NCI-H774 (cell line): ENCODE measurements around the gene COG4.
"Not testable (repeated sequence)": the region's sequence is repeated elsewhere in the genome, so short reads cannot be mapped to it uniquely, and the experiment has no call there.

Source experiments
- DNase-seq: peaks from one replicate; lab custom pipeline; 2025; lab: John Stamatoyannopoulos, UW

COG4 gene

DNA sequence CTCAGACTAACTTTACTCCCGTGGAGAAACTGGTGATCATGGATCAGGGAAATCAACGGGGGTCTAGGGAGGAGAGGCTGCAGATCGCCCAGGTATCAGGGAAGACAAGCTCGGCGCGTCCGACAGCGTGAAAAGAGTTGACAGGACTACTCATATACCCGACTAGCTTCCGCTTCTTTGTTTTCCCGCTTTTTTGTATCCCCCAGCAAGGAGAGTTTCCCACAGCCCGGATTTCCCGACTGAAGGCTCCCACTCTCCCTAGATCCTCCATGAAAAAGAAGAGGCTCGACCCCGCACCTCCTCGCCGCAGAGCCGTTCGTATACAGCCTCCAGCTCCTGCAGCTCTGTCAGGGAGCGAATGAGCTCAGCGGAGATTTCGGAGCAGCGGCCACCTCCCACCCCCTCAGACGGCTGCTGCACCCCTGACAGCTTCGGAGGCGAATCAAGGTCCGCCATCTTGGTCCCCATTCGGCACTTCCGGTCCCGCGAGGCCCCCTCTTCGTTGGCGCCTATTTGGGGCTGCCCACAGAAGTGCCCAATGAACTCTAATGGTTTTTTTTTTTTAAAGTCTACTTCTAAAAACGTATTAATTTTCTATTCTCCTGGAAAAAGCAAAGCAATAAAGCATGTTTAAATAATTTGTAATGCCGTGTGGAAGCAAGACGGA, at the start of gene COG4:
Gene COG4, minus strand, starts transcription at position 479 of the 667 bp plus-strand sequence. Its CDS starts 11 bp downstream, at position 468.
- DNase-seq, result peak; percentile 52

DNA sequence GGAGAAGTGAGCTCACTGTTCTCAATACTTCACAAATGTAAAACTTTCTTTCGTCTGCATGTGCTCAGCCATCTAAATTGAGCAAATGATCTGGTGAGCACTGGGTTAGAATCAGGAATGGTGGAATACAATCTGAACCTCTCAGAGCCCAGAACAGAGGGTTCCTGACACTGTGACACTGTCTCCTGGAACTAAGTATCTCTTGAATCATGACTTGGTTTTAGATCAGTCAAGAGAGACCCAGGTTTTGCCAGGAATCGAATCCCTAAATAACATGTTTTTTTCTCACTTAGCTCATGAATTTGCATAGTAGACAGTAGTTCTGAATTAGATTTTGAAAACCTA, 49.5 kb upstream of the COG4 start:
- no peak for DNase-seq

DNA sequence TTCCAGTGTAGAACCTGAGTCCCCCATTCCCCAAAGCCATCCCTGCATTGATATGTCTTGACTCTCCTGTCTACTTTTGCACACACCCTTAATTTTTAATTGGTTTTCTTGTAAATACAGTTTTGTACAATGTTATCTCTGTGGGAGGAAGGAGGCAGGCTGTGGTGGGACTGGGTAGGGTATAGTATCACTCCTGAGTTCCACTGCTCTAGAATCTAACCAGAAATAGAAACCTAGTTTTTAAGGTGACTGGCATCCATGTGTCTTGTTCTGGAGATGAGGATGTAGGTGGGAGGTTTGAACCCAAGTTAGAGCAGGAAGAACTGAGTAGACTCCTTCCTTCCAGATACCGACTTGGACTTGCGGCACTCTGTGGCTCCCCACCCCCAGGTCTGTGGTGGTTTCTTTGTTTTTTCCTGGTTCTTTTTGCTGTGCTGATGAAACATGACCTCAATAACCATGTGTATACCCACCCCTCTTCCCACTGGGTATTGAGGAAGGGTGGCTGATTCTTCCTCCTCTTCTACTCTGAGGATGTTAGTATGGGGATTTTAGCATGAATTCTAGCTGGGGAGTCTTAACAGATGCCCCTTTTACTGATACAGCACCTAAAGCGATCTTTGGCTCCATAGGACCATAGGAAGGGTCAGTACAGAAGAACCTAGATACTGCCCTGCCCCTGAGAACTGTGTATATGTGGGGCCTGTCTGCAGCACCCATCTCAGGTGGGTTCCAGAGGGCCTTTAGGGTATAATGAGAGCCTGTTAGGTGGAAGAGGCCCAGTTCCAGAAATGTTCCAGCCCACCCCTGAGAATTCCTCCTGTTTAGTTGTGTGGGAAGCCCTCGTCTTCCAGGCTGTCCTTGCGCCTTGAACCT, 48.9 kb upstream of the COG4 start:
- DNase-seq, result no peak

DNA sequence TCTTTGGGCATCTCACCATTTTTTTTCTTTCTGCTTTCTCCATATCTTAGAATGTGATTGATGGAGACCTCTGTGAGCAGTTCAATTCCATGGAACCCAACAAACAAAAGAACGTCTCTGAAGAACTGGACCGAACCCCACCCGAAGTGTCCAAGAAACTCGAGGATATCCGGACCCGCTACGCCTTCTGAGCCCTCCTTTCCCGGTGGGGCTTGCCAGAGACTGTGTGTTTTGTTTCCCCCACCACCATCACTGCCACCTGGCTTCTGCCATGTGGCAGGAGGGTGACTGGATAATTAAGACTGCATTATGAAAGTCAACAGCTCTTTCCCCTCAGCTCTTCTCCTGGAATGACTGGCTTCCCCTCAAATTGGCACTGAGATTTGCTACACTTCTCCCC, 48.3 kb upstream of the COG4 start:
- DNase-seq, result no peak

DNA sequence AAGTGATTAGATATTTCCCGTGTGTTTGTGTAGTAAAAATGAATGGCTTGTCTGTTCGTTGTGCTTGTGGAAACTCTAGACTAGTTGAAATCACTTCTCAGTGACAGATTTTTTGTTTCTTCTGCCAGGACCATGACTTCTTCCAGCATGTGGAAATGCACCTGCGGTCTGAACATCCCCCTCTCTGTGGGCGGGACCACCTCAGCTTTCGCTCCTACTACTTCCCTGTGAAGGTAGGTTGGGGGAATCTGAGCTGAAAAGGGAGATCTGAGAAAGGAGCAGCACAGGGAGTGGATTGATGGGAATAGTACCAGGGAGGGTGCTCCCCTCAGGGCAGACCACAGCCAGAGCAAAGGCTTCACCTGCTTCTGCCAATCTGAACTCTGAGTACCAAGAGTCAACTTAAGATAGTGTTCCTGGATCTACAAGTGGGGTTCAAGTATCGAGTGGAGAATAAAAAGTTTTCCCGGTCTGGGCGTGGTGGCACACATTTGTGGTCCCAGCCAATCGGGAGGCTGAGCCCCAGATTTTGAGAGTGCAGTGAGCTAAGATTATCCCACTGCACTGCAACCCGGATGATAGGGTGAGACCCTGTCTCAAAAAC, 47.7 kb upstream of the COG4 start:
- DNase-seq, result no peak

DNA sequence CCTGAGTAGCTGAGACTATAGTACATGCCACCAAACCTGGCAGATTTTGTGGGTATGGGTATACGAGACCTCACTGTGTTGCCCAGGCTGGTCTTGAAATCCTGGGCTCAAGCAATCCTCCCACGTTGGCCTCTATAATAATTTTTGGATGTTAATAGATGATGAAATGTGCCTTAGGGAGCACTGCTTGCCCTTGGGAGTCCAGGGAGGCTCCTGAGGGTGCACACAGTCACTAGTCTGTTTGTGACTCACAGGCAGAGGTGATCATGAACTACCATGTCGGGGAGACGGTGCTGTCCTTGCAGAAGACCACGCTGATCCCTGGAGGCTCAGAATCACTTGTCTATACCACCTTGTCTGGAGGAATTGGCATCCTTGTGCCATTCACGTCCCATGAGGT, 46.4 kb upstream of the COG4 start:
- DNase-seq, result no peak

DNA sequence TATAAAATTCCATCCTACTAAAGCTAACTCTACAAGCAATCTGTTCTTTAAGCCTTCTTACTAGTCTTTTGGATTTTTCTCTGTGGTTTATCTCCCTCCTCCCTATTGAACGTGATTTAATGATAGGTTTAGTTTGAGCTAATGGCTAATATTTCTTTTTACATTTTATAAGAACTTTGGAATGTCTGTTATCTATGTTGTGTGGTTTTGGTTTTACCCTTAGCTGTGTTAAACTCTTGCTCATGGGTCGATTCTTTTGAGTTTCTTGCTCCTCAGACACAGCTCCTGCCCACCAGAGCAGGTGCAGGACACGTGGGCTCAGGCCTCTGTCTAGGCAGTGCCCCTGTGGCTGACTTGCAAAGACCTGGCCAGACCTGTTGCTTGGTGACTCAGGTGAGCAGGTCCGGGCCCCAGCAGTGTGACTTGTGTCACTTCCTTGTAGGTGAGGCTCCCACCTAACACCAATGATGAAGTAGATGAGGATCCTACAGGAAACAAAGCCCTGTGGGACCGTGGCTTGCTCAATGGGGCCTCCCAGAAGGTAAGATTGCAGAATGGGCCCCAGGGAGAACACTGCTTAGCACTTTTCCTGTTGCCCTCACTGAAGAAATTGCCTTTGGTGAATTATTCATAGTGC, 45.4 kb upstream of the COG4 start:
- no peak for DNase-seq

DNA sequence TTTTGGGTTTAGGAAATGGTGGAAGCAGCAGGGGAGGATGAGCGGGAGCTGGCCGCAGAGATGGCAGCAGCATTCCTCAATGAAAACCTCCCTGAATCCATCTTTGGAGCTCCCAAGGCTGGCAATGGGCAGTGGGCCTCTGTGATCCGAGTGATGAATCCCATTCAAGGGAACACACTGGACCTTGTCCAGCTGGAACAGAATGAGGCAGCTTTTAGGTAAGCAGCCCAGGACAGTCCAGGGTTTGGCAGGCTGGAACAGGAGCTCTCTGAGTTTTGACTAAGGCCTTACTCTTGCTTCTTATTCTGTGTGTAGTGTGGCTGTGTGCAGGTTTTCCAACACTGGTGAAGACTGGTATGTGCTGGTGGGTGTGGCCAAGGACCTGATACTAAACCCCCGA, 41.7 kb upstream of the COG4 start:
- no peak for DNase-seq

DNA sequence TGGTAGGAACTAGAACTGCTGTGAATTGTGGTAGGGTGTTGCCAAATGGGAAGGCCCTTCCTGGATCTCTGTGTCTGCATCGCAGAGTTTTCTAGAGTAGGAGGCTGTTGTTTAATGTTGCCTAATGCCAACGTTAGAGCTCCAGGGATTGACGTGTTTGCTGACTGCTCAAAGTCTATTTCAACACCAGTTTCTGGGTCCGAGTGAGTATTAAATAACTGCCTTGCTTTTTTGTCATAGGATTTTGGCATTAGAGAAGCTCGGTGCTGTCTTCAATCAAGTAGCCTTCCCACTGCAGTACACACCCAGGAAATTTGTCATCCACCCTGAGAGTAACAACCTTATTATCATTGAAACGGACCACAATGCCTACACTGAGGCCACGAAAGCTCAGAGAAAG, 40.3 kb upstream of the COG4 start:
- no peak for DNase-seq

DNA sequence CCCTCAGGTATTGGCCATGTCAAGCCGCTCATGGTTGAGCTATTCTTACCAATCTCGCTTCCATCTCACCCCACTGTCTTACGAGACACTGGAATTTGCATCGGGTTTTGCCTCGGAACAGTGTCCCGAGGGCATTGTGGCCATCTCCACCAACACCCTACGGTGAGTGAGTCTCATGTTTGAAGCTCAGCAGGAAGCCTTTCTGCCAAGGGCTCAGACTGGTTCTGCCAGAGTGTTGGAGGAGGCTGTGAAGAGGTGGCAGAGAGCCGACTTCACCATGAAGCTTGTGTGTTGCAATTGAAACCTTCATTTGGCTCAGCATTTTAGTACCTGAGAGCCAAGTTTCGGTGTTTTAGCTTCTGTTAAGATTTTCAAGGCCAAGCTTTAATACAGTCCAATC, 38.3 kb upstream of the COG4 start:
- no peak for DNase-seq

DNA sequence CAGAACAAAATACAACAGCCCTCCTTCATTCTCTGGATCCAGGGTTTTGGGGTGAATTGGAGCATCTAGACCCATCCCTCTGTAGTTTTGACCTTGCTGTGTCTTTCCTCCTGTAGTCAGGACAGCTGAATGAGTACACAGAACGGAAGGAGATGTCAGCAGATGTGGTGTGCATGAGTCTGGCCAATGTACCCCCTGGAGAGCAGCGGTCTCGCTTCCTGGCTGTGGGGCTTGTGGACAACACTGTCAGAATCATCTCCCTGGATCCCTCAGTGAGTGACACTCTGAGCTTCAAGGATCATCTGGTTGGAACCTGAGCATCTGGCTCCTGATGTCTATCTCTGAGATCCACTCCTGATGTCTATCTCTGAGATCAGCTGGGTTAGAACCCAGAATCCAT, 32.7 kb upstream of the COG4 start:
- no peak for DNase-seq

DNA sequence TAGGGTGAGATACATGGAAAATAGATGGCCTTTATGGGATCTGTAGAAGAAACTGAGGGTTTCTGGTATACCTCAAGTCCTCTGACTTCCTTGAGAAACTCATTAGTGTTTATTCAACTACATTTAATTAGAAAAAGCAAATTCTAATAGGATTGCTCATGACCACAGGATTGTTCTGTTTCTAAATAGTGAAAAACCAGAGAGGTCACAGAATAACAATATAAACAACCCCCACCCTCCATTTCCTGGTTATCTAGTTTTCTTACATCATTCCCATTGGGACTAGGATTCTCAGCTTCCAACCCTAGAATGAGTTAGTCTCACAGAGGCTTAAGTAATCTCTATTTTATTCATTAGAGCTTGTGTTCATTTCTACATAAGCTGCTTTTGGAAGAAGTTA, 30.3 kb upstream of the COG4 start:
- DNase-seq, result no peak

DNA sequence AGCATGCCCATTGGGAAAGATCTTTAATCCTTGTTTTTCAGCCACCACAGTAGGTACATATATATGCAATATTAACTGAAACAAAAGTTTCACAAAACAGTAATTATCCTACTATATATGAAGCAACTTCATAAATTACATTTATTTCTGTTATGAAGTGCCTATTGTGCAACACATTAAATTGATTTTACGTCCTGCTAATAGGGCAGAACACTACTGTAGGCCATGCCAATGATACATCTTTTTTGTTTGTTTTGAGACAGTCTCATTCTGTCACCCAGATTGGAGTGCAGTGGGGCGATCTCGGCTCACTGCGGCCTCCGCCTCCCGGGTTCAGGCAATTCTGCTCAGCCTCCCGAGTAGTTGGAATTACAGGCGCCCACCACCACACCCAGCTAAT, 29.3 kb upstream of the COG4 start:
- DNase-seq, result no peak

DNA sequence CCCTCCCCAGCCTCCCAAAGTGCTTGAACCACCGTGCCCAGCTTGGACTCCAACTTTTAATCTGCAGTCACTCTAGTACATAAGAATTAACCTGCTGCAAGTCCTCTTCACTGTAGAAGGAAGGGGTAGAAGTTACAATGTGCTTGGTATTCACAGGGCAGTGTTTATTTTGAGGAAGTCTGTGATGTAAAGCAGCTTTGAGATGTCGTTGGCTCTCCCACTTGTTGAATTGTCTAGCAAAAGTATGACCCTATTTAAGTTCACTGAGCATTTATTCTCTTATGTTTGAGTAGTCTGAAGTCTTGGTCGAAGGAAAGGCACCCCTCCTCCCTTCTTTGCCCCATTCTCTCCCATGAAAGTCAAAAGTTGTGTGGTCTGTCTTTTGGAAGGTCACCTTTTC, 28.4 kb upstream of the COG4 start:
- no peak for DNase-seq

DNA sequence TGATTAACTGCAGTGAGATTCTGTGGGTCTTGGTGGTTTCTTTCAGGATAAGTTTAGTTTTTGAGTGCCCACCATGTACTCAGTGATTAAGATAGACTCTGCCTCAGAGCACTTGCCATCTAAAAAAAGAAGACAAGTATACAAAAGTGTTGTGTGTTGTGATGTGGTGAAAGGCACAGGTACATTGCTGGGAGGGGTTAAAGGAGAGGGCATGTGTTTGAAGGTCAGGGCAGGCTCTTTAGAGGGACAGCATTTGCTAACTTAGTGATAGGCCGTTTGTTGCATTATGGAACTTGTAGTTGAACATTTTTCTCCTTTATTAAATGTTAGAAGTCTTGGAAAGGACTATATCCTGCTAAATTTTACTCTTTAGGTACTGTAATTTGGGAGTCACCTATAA, 26.7 kb upstream of the COG4 start:
- DNase-seq, result no peak

DNA sequence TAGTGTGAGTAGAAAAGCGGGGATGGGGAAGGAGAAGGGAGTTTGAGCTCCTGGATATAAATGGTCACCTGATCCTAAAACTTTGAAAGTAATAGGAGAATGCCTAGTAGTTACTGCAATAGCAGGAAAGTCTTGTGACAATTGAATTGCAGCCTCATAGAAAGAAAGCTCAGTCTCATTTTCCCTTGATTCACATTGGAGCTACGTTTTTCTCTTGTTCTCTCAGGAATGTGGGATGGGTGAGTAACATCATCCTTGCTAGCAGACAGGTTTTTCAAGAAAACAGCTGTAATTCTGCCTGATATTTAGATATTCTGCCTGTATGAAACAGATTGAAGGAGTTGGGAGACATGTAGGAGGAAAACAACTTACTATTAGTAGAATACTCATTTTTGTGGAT, 25.6 kb upstream of the COG4 start:
- DNase-seq, result no peak

DNA sequence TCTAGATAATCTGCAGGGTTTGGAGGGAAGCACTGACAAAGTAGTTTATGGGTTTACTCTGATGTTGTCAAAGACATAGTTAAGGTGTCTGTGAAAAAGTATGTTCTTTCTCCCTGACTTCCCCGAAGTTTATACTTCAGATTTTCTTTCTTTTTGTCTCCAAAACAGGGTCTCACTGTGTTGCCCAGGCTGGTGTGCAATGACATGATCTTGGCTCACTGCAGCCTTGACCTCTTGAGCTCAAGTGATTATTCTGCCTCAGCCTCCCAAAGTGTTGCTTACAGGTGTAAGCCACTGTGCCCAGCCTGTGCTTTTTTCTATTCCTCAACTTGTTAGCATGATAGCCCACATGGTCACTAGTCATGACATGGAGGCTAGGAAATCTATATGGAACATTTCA, 21.2 kb upstream of the COG4 start:
- DNase-seq, result no peak

DNA sequence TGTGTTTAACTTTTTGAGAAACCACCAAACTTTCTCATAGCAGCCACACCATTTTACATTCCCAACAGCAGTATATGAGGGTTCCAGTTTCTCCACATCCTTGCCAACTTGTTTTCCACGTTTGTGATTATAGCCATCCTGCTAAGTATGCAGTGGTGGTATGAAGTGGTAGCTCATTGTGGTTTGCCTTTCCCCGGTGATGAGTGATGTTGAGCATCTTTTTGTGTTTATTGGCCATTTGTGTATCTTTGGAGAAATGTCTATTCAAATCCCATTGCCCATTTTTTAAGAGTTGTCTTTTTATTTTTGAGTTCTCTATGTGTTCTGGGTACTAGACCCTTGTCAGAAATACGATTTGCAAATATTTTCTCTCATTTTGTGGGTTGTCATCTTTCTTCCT, 17.6 kb upstream of the COG4 start:
- DNase-seq, result no peak

DNA sequence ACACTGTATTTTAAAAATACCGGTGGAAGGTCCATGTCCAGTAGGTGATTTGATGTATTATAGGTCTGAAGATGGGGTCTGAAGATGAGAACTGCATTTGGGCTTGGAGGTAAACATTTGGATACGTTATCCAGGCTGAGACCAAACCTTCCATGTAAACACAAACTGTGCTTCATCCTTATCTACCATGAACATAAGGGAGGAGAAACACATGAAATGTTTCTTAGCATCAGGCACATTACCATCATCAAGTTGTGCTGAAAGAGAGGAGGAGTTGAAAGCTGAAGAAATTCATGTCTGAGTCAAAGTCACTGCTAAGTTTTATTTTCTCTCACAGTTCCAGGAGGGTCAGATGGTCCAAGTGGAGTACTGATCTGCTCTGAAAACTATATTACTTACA, 11.6 kb upstream of the COG4 start:
- no peak for DNase-seq

DNA sequence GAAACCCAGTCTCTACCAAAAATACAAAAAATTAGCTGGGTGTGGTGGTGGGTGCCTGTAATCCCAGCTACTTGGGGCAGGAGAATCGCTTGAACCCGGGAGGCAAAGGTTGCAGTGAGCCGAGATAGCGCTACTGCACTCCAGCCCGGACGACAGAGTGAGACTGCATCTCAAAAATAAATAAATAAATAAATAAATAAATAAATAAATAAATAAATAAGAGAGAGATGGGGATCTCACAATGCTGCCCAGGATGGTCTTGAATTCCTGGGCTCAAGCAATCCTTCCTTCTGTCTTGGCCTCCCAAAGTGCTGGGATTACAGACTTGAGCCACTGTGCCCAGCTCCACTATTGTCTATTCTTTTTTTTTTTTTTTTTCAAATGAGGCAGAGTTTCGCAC, 6.6 kb upstream of the COG4 start:
- not testable (repeated sequence) for DNase-seq

DNA sequence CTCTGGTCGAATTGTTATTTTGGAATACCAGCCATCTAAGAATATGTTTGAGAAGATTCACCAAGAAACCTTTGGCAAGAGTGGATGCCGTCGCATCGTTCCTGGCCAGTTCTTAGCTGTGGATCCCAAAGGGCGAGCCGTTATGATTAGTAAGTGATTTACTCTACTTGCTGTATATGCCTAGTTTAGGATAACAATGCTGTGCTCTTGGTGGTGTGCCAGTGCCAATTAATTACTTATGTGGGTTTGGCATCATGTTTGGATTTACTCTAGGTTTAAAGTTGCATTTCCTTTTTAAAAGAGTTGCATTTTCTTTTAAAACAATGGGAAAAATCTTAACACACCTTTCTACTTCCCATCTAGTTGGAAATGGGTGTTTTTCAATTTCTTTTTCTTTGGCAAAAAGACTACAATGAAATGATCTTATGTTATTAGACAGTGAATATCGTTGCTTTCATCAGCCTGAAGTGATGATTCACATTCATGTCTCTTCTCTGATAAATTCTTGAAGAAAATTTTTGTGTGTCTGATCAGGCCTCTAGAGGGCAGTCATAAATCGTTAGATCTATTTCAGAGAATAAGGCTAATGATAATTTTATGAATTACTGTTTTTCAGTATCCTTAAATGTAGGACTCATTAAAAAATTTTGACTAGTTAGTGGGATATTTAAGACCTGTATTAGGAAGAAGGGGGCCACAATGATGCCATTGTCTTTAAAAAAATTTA, 5.9 kb upstream of the COG4 start:
- no peak for DNase-seq

DNA sequence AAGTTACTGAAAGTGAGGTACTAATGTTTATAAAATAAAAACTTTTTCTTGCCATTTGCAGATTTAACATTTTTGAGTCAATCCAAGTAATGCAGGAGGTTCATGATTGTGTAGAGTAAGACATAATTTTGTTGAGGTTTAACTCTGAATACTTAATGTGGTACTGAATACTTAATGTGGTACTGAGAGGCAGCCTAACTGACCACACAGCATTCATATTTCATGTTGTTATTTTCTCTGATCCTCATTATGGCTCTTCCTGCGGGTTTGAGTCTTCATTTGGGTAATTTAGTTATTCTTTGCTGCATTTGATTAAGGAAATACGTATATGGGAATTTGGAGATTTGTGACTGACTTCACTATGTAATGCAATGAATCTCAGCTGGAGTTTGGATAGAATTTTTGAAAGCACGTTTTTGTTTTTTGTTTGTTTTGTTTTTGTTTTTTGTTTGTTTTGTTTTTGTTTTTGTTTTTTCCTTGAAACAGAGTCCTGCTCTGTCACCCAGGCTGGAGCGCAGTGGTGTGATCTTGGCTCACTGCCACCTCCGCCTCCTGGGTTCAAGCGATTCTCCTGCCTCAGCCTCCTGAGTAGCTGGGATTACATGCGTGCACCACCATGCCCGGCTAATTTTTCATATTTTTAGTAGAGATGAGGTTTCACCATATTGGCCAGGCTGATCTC, 4.1 kb upstream of the COG4 start:
- no peak for DNase-seq
